Measurements from ENCODE around the gene CBX5. TPM values are rescaled to one million over a fixed set of nuclear protein-coding genes. Genes with fewer than 3 reads are reported as not detected.

The CBX5 gene
- total and polyA plus RNA-seq, 9 of the 15 experiments (the other 6 are each of a cell fraction or from before 2014, with no cell fraction given): 32.6 to 102 (median 59.2) TPM

DNA sequence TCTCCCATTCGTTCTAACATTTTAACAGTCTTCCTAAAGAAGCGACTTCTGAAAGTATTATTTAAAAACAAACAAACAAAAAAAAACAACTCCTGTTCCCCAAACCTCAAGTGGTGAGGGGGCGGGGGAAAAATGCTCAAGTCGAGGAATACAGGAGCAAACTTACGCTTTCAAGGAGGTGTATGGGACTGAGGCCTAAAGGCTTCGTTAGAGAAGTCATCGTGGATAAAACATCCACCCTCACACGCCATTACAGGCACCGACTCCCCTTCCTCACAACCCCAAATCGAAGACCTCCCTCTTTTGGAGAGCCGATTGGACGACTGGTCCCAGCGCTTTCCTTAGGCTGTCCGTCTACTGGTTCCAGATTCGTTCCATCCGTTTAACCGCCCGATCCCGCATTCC is 693 bp downstream of the CBX5 start (continued):
- no peak for TF ChIP-seq KLF16 (IDR thresholded peaks at IDR 0.05)
- TF ChIP-seq NR1H2 (CRISPR knock-in tag; IDR thresholded peaks at IDR 0.05): no peak
- TF ChIP-seq SMARCC2 (IDR thresholded peaks at IDR 0.05; ENCODE audit: low read depth): peak; percentile 33; the same call in 1 of the 2 replicates
- TF ChIP-seq, protein P1, sequence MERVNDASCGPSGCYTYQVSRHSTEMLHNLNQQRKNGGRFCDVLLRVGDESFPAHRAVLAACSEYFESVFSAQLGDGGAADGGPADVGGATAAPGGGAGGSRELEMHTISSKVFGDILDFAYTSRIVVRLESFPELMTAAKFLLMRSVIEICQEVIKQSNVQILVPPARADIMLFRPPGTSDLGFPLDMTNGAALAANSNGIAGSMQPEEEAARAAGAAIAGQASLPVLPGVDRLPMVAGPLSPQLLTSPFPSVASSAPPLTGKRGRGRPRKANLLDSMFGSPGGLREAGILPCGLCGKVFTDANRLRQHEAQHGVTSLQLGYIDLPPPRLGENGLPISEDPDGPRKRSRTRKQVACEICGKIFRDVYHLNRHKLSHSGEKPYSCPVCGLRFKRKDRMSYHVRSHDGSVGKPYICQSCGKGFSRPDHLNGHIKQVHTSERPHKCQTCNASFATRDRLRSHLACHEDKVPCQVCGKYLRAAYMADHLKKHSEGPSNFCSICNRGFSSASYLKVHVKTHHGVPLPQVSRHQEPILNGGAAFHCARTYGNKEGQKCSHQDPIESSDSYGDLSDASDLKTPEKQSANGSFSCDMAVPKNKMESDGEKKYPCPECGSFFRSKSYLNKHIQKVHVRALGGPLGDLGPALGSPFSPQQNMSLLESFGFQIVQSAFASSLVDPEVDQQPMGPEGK (CRISPR knock-in tag; IDR thresholded peaks at IDR 0.05; ENCODE audit: borderline replicate concordance): no peak
- TF ChIP-seq BRCA1 (IDR thresholded peaks at IDR 0.05): no peak
- TF ChIP-seq BRCA1 (CRISPR knock-in tag; IDR thresholded peaks at IDR 0.05): no peak
- TF ChIP-seq, protein P2, sequence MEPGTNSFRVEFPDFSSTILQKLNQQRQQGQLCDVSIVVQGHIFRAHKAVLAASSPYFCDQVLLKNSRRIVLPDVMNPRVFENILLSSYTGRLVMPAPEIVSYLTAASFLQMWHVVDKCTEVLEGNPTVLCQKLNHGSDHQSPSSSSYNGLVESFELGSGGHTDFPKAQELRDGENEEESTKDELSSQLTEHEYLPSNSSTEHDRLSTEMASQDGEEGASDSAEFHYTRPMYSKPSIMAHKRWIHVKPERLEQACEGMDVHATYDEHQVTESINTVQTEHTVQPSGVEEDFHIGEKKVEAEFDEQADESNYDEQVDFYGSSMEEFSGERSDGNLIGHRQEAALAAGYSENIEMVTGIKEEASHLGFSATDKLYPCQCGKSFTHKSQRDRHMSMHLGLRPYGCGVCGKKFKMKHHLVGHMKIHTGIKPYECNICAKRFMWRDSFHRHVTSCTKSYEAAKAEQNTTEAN (CRISPR knock-in tag; IDR thresholded peaks at IDR 0.05): no peak
- TF ChIP-seq, protein P3, sequence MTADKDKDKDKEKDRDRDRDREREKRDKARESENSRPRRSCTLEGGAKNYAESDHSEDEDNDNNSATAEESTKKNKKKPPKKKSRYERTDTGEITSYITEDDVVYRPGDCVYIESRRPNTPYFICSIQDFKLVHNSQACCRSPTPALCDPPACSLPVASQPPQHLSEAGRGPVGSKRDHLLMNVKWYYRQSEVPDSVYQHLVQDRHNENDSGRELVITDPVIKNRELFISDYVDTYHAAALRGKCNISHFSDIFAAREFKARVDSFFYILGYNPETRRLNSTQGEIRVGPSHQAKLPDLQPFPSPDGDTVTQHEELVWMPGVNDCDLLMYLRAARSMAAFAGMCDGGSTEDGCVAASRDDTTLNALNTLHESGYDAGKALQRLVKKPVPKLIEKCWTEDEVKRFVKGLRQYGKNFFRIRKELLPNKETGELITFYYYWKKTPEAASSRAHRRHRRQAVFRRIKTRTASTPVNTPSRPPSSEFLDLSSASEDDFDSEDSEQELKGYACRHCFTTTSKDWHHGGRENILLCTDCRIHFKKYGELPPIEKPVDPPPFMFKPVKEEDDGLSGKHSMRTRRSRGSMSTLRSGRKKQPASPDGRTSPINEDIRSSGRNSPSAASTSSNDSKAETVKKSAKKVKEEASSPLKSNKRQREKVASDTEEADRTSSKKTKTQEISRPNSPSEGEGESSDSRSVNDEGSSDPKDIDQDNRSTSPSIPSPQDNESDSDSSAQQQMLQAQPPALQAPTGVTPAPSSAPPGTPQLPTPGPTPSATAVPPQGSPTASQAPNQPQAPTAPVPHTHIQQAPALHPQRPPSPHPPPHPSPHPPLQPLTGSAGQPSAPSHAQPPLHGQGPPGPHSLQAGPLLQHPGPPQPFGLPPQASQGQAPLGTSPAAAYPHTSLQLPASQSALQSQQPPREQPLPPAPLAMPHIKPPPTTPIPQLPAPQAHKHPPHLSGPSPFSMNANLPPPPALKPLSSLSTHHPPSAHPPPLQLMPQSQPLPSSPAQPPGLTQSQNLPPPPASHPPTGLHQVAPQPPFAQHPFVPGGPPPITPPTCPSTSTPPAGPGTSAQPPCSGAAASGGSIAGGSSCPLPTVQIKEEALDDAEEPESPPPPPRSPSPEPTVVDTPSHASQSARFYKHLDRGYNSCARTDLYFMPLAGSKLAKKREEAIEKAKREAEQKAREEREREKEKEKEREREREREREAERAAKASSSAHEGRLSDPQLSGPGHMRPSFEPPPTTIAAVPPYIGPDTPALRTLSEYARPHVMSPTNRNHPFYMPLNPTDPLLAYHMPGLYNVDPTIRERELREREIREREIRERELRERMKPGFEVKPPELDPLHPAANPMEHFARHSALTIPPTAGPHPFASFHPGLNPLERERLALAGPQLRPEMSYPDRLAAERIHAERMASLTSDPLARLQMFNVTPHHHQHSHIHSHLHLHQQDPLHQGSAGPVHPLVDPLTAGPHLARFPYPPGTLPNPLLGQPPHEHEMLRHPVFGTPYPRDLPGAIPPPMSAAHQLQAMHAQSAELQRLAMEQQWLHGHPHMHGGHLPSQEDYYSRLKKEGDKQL (CRISPR knock-in tag; IDR thresholded peaks at IDR 0.05; ENCODE audit: borderline replicate concordance): no peak
- TF ChIP-seq ETS2 (tag; IDR thresholded peaks at IDR 0.05; ENCODE audit: borderline replicate concordance, poor library complexity, severe bottlenecking): no peak
- TF ChIP-seq ZBTB7A (IDR thresholded peaks at IDR 0.05; ENCODE audit: borderline replicate concordance, control insufficient read depth, low read depth, low read length): no peak
- TF ChIP-seq, protein P4, sequence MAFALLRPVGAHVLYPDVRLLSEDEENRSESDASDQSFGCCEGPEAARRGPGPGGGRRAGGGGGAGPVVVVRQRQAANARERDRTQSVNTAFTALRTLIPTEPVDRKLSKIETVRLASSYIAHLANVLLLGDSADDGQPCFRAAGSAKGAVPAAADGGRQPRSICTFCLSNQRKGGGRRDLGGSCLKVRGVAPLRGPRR (CRISPR knock-in tag; IDR thresholded peaks at IDR 0.05): no peak
- TF ChIP-seq ZC3H4 (CRISPR knock-in tag; IDR thresholded peaks at IDR 0.05; ENCODE audit: borderline replicate concordance): no peak
- TF ChIP-seq, protein P5, sequence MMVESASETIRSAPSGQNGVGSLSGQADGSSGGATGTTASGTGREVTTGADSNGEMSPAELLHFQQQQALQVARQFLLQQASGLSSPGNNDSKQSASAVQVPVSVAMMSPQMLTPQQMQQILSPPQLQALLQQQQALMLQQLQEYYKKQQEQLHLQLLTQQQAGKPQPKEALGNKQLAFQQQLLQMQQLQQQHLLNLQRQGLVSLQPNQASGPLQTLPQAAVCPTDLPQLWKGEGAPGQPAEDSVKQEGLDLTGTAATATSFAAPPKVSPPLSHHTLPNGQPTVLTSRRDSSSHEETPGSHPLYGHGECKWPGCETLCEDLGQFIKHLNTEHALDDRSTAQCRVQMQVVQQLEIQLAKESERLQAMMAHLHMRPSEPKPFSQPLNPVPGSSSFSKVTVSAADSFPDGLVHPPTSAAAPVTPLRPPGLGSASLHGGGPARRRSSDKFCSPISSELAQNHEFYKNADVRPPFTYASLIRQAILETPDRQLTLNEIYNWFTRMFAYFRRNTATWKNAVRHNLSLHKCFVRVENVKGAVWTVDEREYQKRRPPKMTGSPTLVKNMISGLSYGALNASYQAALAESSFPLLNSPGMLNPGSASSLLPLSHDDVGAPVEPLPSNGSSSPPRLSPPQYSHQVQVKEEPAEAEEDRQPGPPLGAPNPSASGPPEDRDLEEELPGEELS (CRISPR knock-in tag; IDR thresholded peaks at IDR 0.05; ENCODE audit: borderline replicate concordance): no peak
- no peak for TF ChIP-seq ZNF445 (CRISPR knock-in tag; IDR thresholded peaks at IDR 0.05; ENCODE audit: low read depth)
- no peak for TF ChIP-seq CCNT2 (IDR thresholded peaks at IDR 0.05; ENCODE audit: borderline replicate concordance, extremely low read depth, insufficient read length, low read depth, low read length)
